GM21528 (cell line): ENCODE results near the gene YJU2.

Experiments used
- ATAC-seq: cut with Tn5 transposase; IDR thresholded peaks from one replicate; pipeline ENCODE4 v1.9.1; 2021; ENCODE audit warnings: mild to moderate bottlenecking, moderate library complexity; ENCODE audit not compliant: unreplicated experiment, low FRiP score

YJU2 gene

GRCh38 chr19:4295972-4296771, 49.3 kb downstream of the YJU2 start:
- no peak for ATAC-seq

- no peak for ATAC-seq
Observed at GRCh38 chr19:4297901-4298809, 51.3 kb downstream of the YJU2 start.

- ATAC-seq, result no peak
Observed at GRCh38 chr19:4298810-4299550, 52.1 kb downstream of the YJU2 start.

GRCh38 chr19:4300589-4300988, 53.7 kb downstream of the YJU2 start:
- ATAC-seq, result no peak

GRCh38 chr19:4301590-4302242, 54.8 kb downstream of the YJU2 start:
- no peak for ATAC-seq

- ATAC-seq, result no peak
Observed at GRCh38 chr19:4302243-4302640, 55.4 kb downstream of the YJU2 start, which contains the start of gene TMIGD2. TMIGD2 (minus strand) TSS chr19:4302389; CDS start chr19:4302385, 4 bp downstream.

- ATAC-seq, result no peak
Observed at GRCh38 chr19:4303819-4304537, 57.1 kb downstream of the YJU2 start.

GRCh38 chr19:4304538-4305256, 57.8 kb downstream of the YJU2 start, which contains the start of gene FSD1:
FSD1 (plus strand) TSS chr19:4304598; CDS start chr19:4304747, 149 bp downstream.
- ATAC-seq, result no peak

- no peak for ATAC-seq
Observed at GRCh38 chr19:4305257-4305612, 58.4 kb downstream of the YJU2 start.

GRCh38 chr19:4305659-4306058, 58.8 kb downstream of the YJU2 start:
- ATAC-seq, result no peak

GRCh38 chr19:4310247-4311121, 63.6 kb downstream of the YJU2 start:
- ATAC-seq, result no peak

GRCh38 chr19:4313847-4314490, 67.1 kb downstream of the YJU2 start:
- no peak for ATAC-seq

- no peak for ATAC-seq
Observed at GRCh38 chr19:4316956-4317355, 70.1 kb downstream of the YJU2 start.

- no peak for ATAC-seq
Observed at GRCh38 chr19:4318460-4318859, 71.6 kb downstream of the YJU2 start.
